Measurements from ENCODE around the gene ENSA.
"Not testable (repeated sequence)": the region's sequence is repeated elsewhere in the genome, so short reads cannot be mapped to it uniquely, and the experiment has no call there.

Gene ENSA

GRCh38 chr1:150581962-150582361 lies 47.5 kb downstream of the ENSA start:
- in situ Hi-C loops (cut with MboI; ENCODE audit: low sequenced_read_pairs): not testable (repeated sequence)

GRCh38 chr1:150581437-150581836 lies 48.0 kb downstream of the ENSA start:
- in situ Hi-C loops (cut with MboI; ENCODE audit: low sequenced_read_pairs): not testable (repeated sequence)

GRCh38 chr1:150580966-150581365 lies 48.4 kb downstream of the ENSA start:
- in situ Hi-C loops (cut with MboI; ENCODE audit: low sequenced_read_pairs): not testable (repeated sequence)

- in situ Hi-C loops (cut with MboI; ENCODE audit: low sequenced_read_pairs): no loop called here
Measured at GRCh38 chr1:150579945-150580642, 49.3 kb downstream of the ENSA start.

- in situ Hi-C loops (cut with MboI; ENCODE audit: low sequenced_read_pairs): no loop called here
Measured at GRCh38 chr1:150579110-150579944, 50.1 kb downstream of the ENSA start, which contains the start of gene MCL1. MCL1 (minus strand) TSS chr1:150579610; CDS start chr1:150579530, 80 bp downstream.

- in situ Hi-C loops (cut with MboI; ENCODE audit: low sequenced_read_pairs): no loop called here
Measured at GRCh38 chr1:150578272-150579109, 50.9 kb downstream of the ENSA start.

- in situ Hi-C loops (cut with MboI; ENCODE audit: low sequenced_read_pairs): no loop called here
Measured at GRCh38 chr1:150577557-150578271, 51.7 kb downstream of the ENSA start.

GRCh38 chr1:150576794-150577556 lies 52.4 kb downstream of the ENSA start:
- in situ Hi-C loops (cut with MboI; ENCODE audit: low sequenced_read_pairs): no loop called here

GRCh38 chr1:150576367-150576711 lies 53.1 kb downstream of the ENSA start:
- in situ Hi-C loops (cut with MboI; ENCODE audit: low sequenced_read_pairs): no loop called here

GRCh38 chr1:150575518-150576366 lies 53.7 kb downstream of the ENSA start:
- in situ Hi-C loops (cut with MboI; ENCODE audit: low sequenced_read_pairs): no loop called here

GRCh38 chr1:150575072-150575489 lies 54.3 kb downstream of the ENSA start:
- in situ Hi-C loops (cut with MboI; ENCODE audit: low sequenced_read_pairs): no loop called here

- in situ Hi-C loops (cut with MboI; ENCODE audit: low sequenced_read_pairs): no loop called here
Measured at GRCh38 chr1:150574260-150575071, 54.9 kb downstream of the ENSA start.

GRCh38 chr1:150573648-150574071 lies 55.8 kb downstream of the ENSA start:
- in situ Hi-C loops (cut with MboI; ENCODE audit: low sequenced_read_pairs): not testable (repeated sequence)

- in situ Hi-C loops (cut with MboI; ENCODE audit: low sequenced_read_pairs): no loop called here
Measured at GRCh38 chr1:150572918-150573647, 56.3 kb downstream of the ENSA start.
